ENCODE measurements around the gene FABP1.

The FABP1 gene

GRCh38 chr2:88131999-88132368, 4.1 kb upstream of the FABP1 start:
- no peaks in the 10 kb centered on the region for H3K79me2 ChIP-seq (ENCODE audit: insufficient read depth, low read depth)
- H3K9ac ChIP-seq = no peak overlapping the region
- H2AFZ ChIP-seq (ENCODE audit: low read depth) = no peak overlapping the region
- no peaks in the 10 kb centered on the region for H4K20me1 ChIP-seq (ENCODE audit: insufficient read depth)
- no peak overlapping the region for H3K4me2 ChIP-seq
- no peak overlapping the region for H3K27ac ChIP-seq
- no peaks in the 10 kb centered on the region for H3K36me3 ChIP-seq (ENCODE audit: insufficient read depth)
- no peak overlapping the region for H3K4me3 ChIP-seq (IDR thresholded peaks at IDR 0.05; ENCODE audit: insufficient read depth, low read depth, low read length)
- TF ChIP-seq CTCF (conservative IDR thresholded peaks at IDR 0.05; ENCODE audit: low read depth, low read length) = no peak
- no peaks in the 10 kb centered on the region for H3K4me1 ChIP-seq (ENCODE audit: low read depth, poor library complexity, severe bottlenecking)
- H3K27me3 ChIP-seq (ENCODE audit: insufficient read depth, low read depth) = no peaks in the 10 kb centered on the region

GRCh38 chr2:88131201-88131998, 3.5 kb upstream of the FABP1 start:
- H3K27me3 ChIP-seq (ENCODE audit: insufficient read depth, low read depth) = no peaks in the 10 kb centered on the region
- H3K79me2 ChIP-seq (ENCODE audit: insufficient read depth, low read depth) = no peaks in the 10 kb centered on the region
- H4K20me1 ChIP-seq (ENCODE audit: insufficient read depth) = no peaks in the 10 kb centered on the region
- no peak overlapping the region for H3K4me2 ChIP-seq
- H3K36me3 ChIP-seq (ENCODE audit: insufficient read depth) = no peaks in the 10 kb centered on the region
- no peak overlapping the region for H3K4me3 ChIP-seq (IDR thresholded peaks at IDR 0.05; ENCODE audit: insufficient read depth, low read depth, low read length)
- H3K4me1 ChIP-seq (ENCODE audit: low read depth, poor library complexity, severe bottlenecking) = no peaks in the 10 kb centered on the region
- H2AFZ ChIP-seq (ENCODE audit: low read depth) = no peak overlapping the region
- no peak overlapping the region for H3K27ac ChIP-seq
- TF ChIP-seq CTCF (conservative IDR thresholded peaks at IDR 0.05; ENCODE audit: low read depth, low read length) = no peak
- no peak overlapping the region for H3K9ac ChIP-seq

GRCh38 chr2:88129313-88129959, 1.6 kb upstream of the FABP1 start:
- H3K9ac ChIP-seq = no peak overlapping the region
- H3K79me2 ChIP-seq (ENCODE audit: insufficient read depth, low read depth) = no peaks in the 10 kb centered on the region
- H3K4me1 ChIP-seq (ENCODE audit: low read depth, poor library complexity, severe bottlenecking) = no peaks in the 10 kb centered on the region
- H3K27me3 ChIP-seq (ENCODE audit: insufficient read depth, low read depth) = no peaks in the 10 kb centered on the region
- H3K27ac ChIP-seq = no peak overlapping the region
- no peaks in the 10 kb centered on the region for H3K36me3 ChIP-seq (ENCODE audit: insufficient read depth)
- no peak overlapping the region for H3K4me2 ChIP-seq
- H2AFZ ChIP-seq (ENCODE audit: low read depth) = no peak overlapping the region
- no peak overlapping the region for H3K4me3 ChIP-seq (IDR thresholded peaks at IDR 0.05; ENCODE audit: insufficient read depth, low read depth, low read length)
- TF ChIP-seq CTCF (conservative IDR thresholded peaks at IDR 0.05; ENCODE audit: low read depth, low read length) = no peak
- no peaks in the 10 kb centered on the region for H4K20me1 ChIP-seq (ENCODE audit: insufficient read depth)

GRCh38 chr2:88128654-88129312, 921 bp upstream of the FABP1 start:
- Histone ChIP-seq H3K79me2 (ENCODE audit: insufficient read depth, low read depth) (no peaks in the 10 kb centered on the region), H3K36me3 (ENCODE audit: insufficient read depth) (no peaks in the 10 kb centered on the region), H3K27me3 (ENCODE audit: insufficient read depth, low read depth) (no peaks in the 10 kb centered on the region), H3K27ac (no peak overlapping the region), H3K9ac (no peak overlapping the region), H2AFZ (ENCODE audit: low read depth) (no peak overlapping the region), H3K4me1 (ENCODE audit: low read depth, poor library complexity, severe bottlenecking) (no peaks in the 10 kb centered on the region), H4K20me1 (ENCODE audit: insufficient read depth) (no peaks in the 10 kb centered on the region), H3K4me3 (IDR thresholded peaks at IDR 0.05; ENCODE audit: insufficient read depth, low read depth, low read length) (no peak overlapping the region), H3K4me2 (no peak overlapping the region)
- no peak for TF ChIP-seq CTCF (conservative IDR thresholded peaks at IDR 0.05; ENCODE audit: low read depth, low read length)

Data from KMS-11 (cell line).